GM12878 (cell line): ENCODE results near the gene KAZN.

Experiments
- CTCF ChIP-seq, 3 experiments: IDR thresholded peaks in 2 of 3; conservative IDR thresholded peaks in 1 of 3; 2 replicates each; pipeline ENCODE4 v1.5.1; 2011; ENCODE audit warnings: low read depth in 3 of 3, low read length in 3 of 3, mild to moderate bottlenecking in 3 of 3, control low read depth in 2 of 3, moderate library complexity in 2 of 3, inconsistent platforms in 1 of 3, mixed read lengths in 1 of 3; ENCODE audit not compliant: control insufficient read depth in 2 of 3, insufficient read depth in 1 of 3; ENCODE audit errors: extremely low read depth in 1 of 3
- REST ChIP-seq: IDR thresholded peaks from 2 replicates; pipeline ENCODE4 v1.6.1; 2012; ENCODE audit warnings: mild to moderate bottlenecking, low read depth, low read length
- TARDBP ChIP-seq: IDR thresholded peaks from 2 replicates; pipeline ENCODE4 v1.6.1; 2016; ENCODE audit warnings: borderline replicate concordance
- ZBTB33 ChIP-seq: fragments of 450-650 bp; IDR thresholded peaks from 2 replicates; pipeline ENCODE4 v1.6.1; 2017; ENCODE audit warnings: mild to moderate bottlenecking

GRCh38 chr1:15049067-15049466 lies 450.6 kb downstream of the KAZN start:
- TF ChIP-seq CTCF (IDR thresholded peaks at IDR 0.05 in 2 of 3, conservative IDR thresholded peaks at IDR 0.05 in 1 of 3; ENCODE audit: control insufficient read depth in 2 of 3, extremely low read depth in 1 of 3, insufficient read depth in 1 of 3, low read depth in 3 of 3, low read length in 3 of 3), result no peak
- no peak for TF ChIP-seq ZBTB33
- no peak for TF ChIP-seq REST
- TF ChIP-seq TARDBP, result no peak
